Inflammatory macrophage treated with lipopolysaccharide for 4 hours (primary cell): Measurements from ENCODE around the gene RPS26.
A peak's percentile ranks its signal among the peaks of the same experiment; 100 is the strongest.

Source experiments
- DNase-seq: peaks from one replicate; pipeline ENCODE4 v3.0.0-alpha.2; 2020

Gene RPS26

GRCh38 chr12:56078931-56079722 is 37.4 kb downstream of the RPS26 start:
- peak; percentile 80 for DNase-seq

GRCh38 chr12:56079723-56080555 is 38.2 kb downstream of the RPS26 start, which contains the start of gene ERBB3:
Gene ERBB3, plus strand, starts transcription at chr12:56080165. Its CDS starts 136 bp downstream, at chr12:56080301.
- peak; percentile 68 for DNase-seq

DNA sequence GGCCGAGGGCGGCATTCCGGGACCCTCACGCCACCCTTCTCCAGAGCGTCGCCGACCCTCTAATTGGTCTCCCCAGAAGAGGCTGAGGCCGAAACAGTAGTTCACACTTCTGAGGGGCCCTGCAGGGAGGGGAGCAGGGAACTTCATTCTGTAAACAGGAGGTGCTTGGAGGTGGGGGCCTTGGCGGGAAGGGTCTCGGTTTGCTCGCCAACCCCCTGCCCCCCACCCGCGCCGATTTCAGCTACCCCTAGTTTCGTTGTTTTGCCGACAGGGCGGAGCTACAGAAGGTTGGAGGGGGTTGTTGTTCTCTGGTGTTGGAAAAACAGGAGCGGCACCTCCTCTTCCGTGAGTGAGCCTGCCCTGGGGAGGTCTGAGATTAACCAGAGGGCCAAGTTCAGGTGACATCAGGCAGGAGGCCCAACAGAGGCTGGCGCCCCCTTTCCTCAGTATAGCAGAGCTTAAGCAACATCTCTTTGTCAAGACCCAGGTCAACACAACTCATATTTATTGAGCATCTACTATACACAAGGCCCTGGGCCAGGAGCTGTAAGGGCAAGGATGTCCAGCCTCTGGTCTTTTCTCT is 38.9 kb downstream of the RPS26 start:
- no peak for DNase-seq

- no peak for DNase-seq
These were observed 40.0 kb downstream of the RPS26 start for GRCh38 chr12:56081393-56082347.

- DNase-seq = no peak
These were observed 40.7 kb downstream of the RPS26 start for GRCh38 chr12:56082382-56082781.

GRCh38 chr12:56082967-56083366 is 41.2 kb downstream of the RPS26 start:
- DNase-seq = no peak

GRCh38 chr12:56084958-56085543 is 43.3 kb downstream of the RPS26 start:
- peak; percentile 42 for DNase-seq

DNA sequence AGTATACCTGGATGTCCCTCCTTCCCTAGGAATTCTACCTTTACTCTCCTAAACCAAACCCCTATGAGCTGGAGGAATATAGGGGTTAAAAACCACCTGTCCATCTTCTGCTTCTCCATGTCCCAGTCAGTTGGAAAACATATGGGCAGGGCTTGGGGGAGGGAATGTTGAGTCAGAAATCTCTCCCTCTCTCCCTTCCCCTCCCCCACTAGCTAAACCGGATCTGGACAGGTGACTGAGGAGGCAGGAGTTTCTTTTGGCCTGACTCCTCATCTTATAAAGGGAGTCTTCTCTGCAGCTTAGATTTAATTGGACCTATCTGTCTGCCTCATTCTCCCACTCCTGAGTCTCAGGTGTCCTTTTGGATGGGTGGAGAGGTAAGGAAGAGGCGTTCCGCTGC is 44.4 kb downstream of the RPS26 start:
- no peak for DNase-seq

DNA sequence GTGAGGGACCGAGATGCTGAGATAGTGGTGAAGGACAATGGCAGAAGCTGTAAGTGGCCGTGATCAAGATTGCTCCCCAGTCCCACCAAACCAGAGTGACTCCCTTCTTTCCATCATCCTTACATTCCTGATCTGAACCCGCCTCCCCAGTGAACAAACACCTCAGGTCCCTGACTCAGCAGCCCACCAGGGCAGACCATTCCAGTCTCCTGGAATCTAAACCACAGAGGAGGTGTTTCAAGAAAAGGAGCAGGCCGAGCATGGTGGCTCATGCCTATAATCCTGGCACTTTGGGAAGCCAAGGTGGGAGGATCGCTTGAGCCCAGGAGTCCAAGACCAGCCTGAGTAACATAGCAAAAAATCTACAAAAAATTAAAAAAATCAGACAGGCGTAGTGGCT is 44.9 kb downstream of the RPS26 start:
- DNase-seq = no peak

- peak; percentile 15 for DNase-seq
These were observed 45.5 kb downstream of the RPS26 start for GRCh38 chr12:56087220-56087619.
